CD14-positive monocyte (primary cell): Measurements from ENCODE around the gene FOXL2NB. TPM values are rescaled to one million over a fixed set of nuclear protein-coding genes. Genes with fewer than 3 reads are reported as not detected.

ENCODE experiments used
- DNase-seq, 3 donors: peaks; one replicate each; pipeline ENCODE4 v3.0.0-alpha.2; 2011 to 2022
- H2AFZ ChIP-seq: 2 replicates; pipeline ENCODE4 v1.6.0; 2012; ENCODE audit warnings: mild to moderate bottlenecking, low read depth, low read length, inconsistent platforms; ENCODE audit not compliant: insufficient read depth, poor library complexity, severe bottlenecking
- H3K27ac ChIP-seq, 2 donors: 1 replicate in 1 of 2; 2 replicates in 1 of 2; pipeline ENCODE4 v1.5.1; 2012 to 2013; ENCODE audit warnings: low read length in 2 of 2, control low read depth in 1 of 2, inconsistent platforms in 1 of 2, low read depth in 1 of 2, mild to moderate bottlenecking in 1 of 2
- H3K27me3 ChIP-seq, 2 donors: one replicate each; pipeline versions ENCODE4 v1.6.0 to v1.6.1; 2011 to 2013; ENCODE audit warnings: low read length in 2 of 2; ENCODE audit not compliant: control insufficient read depth in 2 of 2, insufficient read depth in 2 of 2
- H3K36me3 ChIP-seq, 2 donors: replicated peaks in 1 of 2; 1 replicate in 1 of 2; 2 replicates in 1 of 2; pipeline versions ENCODE4 v1.5.1 to v1.6.1; 2012 to 2013; ENCODE audit warnings: low read length in 2 of 2, control low read depth in 1 of 2, inconsistent platforms in 1 of 2, mild to moderate bottlenecking in 1 of 2; ENCODE audit not compliant: insufficient read depth in 2 of 2, control insufficient read depth in 1 of 2
- H3K4me1 ChIP-seq, 2 donors: 1 replicate in 1 of 2; 2 replicates in 1 of 2; pipeline versions ENCODE4 v1.5.1 to v1.6.1; 2012 to 2013; ENCODE audit warnings: low read length in 2 of 2, control low read depth in 1 of 2, inconsistent platforms in 1 of 2, mild to moderate bottlenecking in 1 of 2, moderate library complexity in 1 of 2; ENCODE audit not compliant: insufficient read depth in 2 of 2, control insufficient read depth in 1 of 2
- H3K4me2 ChIP-seq: replicated peaks from 2 replicates; pipeline ENCODE3; 2012; ENCODE audit warnings: low read length, moderate library complexity, mild to moderate bottlenecking; ENCODE audit not compliant: poor library complexity, severe bottlenecking; ENCODE audit errors: extremely low read depth
- H3K4me3 ChIP-seq, 3 experiments: fragments of 200-600 bp in 1 of 3; sonication (generic) in 1 of 3; replicated peaks in 1 of 3; 1 replicate in 2 of 3; 2 replicates in 1 of 3; pipeline ENCODE4 v1.5.1; 2011 to 2013; ENCODE audit warnings: low read length in 3 of 3, mild to moderate bottlenecking in 3 of 3, control low read depth in 2 of 3, low read depth in 2 of 3, inconsistent platforms in 1 of 3, moderate library complexity in 1 of 3
- H3K79me2 ChIP-seq: 2 replicates; pipeline ENCODE4 v1.6.0; 2012; ENCODE audit warnings: mild to moderate bottlenecking, control low read depth, inconsistent platforms, low read length, moderate library complexity; ENCODE audit not compliant: insufficient read depth
- H3K9ac ChIP-seq: 2 replicates; pipeline ENCODE4 v1.6.0; 2017; ENCODE audit warnings: low read length, mild to moderate bottlenecking; ENCODE audit not compliant: insufficient read depth, poor library complexity, severe bottlenecking
- H3K9me3 ChIP-seq, 2 donors: replicated peaks in 1 of 2; 1 replicate in 1 of 2; 2 replicates in 1 of 2; pipeline versions ENCODE4 v1.5.1 to v1.6.1; 2012 to 2013; ENCODE audit warnings: low read length in 2 of 2, control low read depth in 1 of 2; ENCODE audit not compliant: control insufficient read depth in 1 of 2, insufficient read depth in 1 of 2
- H4K20me1 ChIP-seq: 2 replicates; pipeline ENCODE4 v1.6.0; 2012; ENCODE audit warnings: mild to moderate bottlenecking, low read length, control low read depth, moderate library complexity; ENCODE audit not compliant: insufficient read depth
- H3K27ac Mint-ChIP-seq, 7 donors: one replicate each; pipeline ENCODE4 v1.8.0; 2020; ENCODE audit warnings: mild to moderate bottlenecking in 7 of 7, mixed read lengths in 7 of 7, moderate library complexity in 6 of 7, inconsistent platforms in 2 of 7
- H3K27me3 Mint-ChIP-seq, 3 donors: one replicate each; pipeline ENCODE4 v1.8.0; 2021 to 2022; ENCODE audit warnings: low read depth in 3 of 3, mild to moderate bottlenecking in 3 of 3, mixed read lengths in 3 of 3, moderate library complexity in 3 of 3, inconsistent platforms in 1 of 3
- H3K36me3 Mint-ChIP-seq, 2 donors: one replicate each; pipeline ENCODE4 v1.8.0; 2020; ENCODE audit warnings: mixed read lengths in 2 of 2, inconsistent platforms in 1 of 2, mild to moderate bottlenecking in 1 of 2
- H3K4me1 Mint-ChIP-seq: one replicate; pipeline ENCODE4 v1.8.0; 2020; ENCODE audit warnings: mild to moderate bottlenecking, mixed read lengths
- H3K4me3 Mint-ChIP-seq, 2 donors: one replicate each; pipeline ENCODE4 v1.8.0; 2020; ENCODE audit warnings: mild to moderate bottlenecking in 2 of 2, mixed read lengths in 2 of 2, moderate library complexity in 1 of 2
- H3K9me3 Mint-ChIP-seq, 7 donors: one replicate each; pipeline ENCODE4 v1.8.0; 2020 to 2022; ENCODE audit warnings: mixed read lengths in 7 of 7, mild to moderate bottlenecking in 6 of 7, moderate library complexity in 6 of 7, inconsistent platforms in 2 of 7
- CTCF ChIP-seq: fragments of 200-600 bp; IDR thresholded peaks from one replicate; pipeline ENCODE4 v1.8.0; 2022; ENCODE audit warnings: antibody characterized with exemption, mild to moderate bottlenecking
- WGBS: methylation state at CpG from one replicate; pipeline ENCODE4 v1.1.5; 2013; ENCODE audit warnings: missing lambda C conversion rate; ENCODE audit not compliant: insufficient coverage; 5-methylcytosine and 5-hydroxymethylcytosine counted together
- intact Hi-C, 2 donors: fragments of 100-400 bp; cut with micrococcal nuclease; formaldehyde crosslinking; loops; one replicate each; pipeline versions ENCODE4 v1.15.0 to v1.15.1; 2023
- polyA plus RNA-seq, 3 donors: library from polyadenylated mRNA; depleted of rRNA in 1 of 3; unstranded in 2 of 3; stranded (reverse) in 1 of 3; fragments of 300-500 nt in 2 of 3; fragments of >200 nt in 1 of 3; fragmentation: Illumina TruSeq in 2 of 3; gene quantifications; 1 replicate in 2 of 3; 2 replicates in 1 of 3; pipeline ENCODE4 v1.2.3, GENCODE V29; 2012 to 2021

FOXL2NB gene
- polyA plus RNA-seq, 3 donors: not detected

- H4K20me1 ChIP-seq: no peaks in the 10 kb centered on the region
- peak overlapping the region; percentile 63 to 91 (median 82) for H3K27ac Mint-ChIP-seq
Measured at GRCh38 chr3:138902171-138902570, 44.8 kb upstream of the FOXL2NB start.

DNA sequence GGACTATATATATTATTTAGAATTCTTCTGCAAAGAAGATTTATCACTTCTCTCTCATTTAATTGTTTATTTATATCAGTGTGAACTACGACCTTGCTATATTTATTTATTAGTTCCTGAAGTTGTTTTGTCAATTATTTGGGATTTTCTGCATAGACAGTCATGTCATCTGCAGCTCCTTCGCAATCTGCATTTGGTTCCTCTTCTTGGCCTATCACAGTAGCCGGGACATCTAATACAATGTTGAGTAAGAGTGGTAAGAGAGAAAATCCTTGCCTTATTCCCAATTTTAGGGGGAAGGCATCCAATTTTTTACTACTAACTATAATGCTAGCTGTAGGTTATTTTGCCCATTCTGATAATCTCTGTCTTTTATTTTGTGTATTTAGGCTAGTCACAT, 39.5 kb upstream of the FOXL2NB start:
- Histone ChIP-seq H3K9ac (no peak overlapping the region), H3K4me2 (no peak overlapping the region), H2AFZ (no peak overlapping the region), H3K4me1 (peaks cover 28 to 30% of the 10 kb centered on the region in 2 donors), H3K27ac (no peak overlapping the region), H3K4me3 (no peak overlapping the region), H4K20me1 (no peaks in the 10 kb centered on the region), H3K27me3 (no peaks in the 10 kb centered on the region), H3K36me3 (no peaks in the 10 kb centered on the region), H3K79me2 (no peaks in the 10 kb centered on the region), H3K9me3 (no peaks in the 10 kb centered on the region)
- no CpG with 5 or more reads among the region's 3 CpGs for WGBS
- intact Hi-C loops: no loop called here
- peaks cover 0 to 3% (median 0%) of the 10 kb centered on the region in 7 donors for H3K9me3 Mint-ChIP-seq
- H3K27ac Mint-ChIP-seq: peak overlapping the region in 1 of 7 donors; percentile 15
- peaks cover 0 to 4% (median 3%) of the 10 kb centered on the region in 3 donors for H3K27me3 Mint-ChIP-seq
- no peak for TF ChIP-seq CTCF
- peaks cover 29% of the 10 kb centered on the region for H3K4me1 Mint-ChIP-seq
- H3K36me3 Mint-ChIP-seq: no peaks in the 10 kb centered on the region
- peak in 2 of 3 donors; percentile 66 for DNase-seq
- no peak overlapping the region for H3K4me3 Mint-ChIP-seq

More at GRCh38 chr3:138902171-138902570, 44.8 kb upstream of the FOXL2NB start:
- Mint-ChIP-seq H3K9me3 (peaks cover 0 to 2% (median 0%) of the 10 kb centered on the region in 7 donors), H3K4me3 (no peak overlapping the region), H3K36me3 (no peaks in the 10 kb centered on the region), H3K4me1 (peaks cover 33% of the 10 kb centered on the region), H3K27me3 (peaks cover 0 to 7% (median 0%) of the 10 kb centered on the region in 3 donors)
- no peaks in the 10 kb centered on the region for H3K27me3 ChIP-seq
- H3K9ac ChIP-seq: no peak overlapping the region
- no peaks in the 10 kb centered on the region for H3K79me2 ChIP-seq
- H3K36me3 ChIP-seq: no peaks in the 10 kb centered on the region
- peak overlapping the region; percentile 2 to 68 for H3K27ac ChIP-seq
- intact Hi-C loops: no loop called here
- H2AFZ ChIP-seq: no peak overlapping the region
- TF ChIP-seq CTCF: no peak
- 55% methylated on average over 1 of the region's 1 CpG for WGBS
- no peak overlapping the region for H3K4me3 ChIP-seq
- no peaks in the 10 kb centered on the region for H3K9me3 ChIP-seq
- peaks cover 23% of the 10 kb centered on the region in 2 donors for H3K4me1 ChIP-seq
- DNase-seq: peak; percentile 27 to 53 (median 52)
- no peak overlapping the region for H3K4me2 ChIP-seq
